ENCODE data around the gene OR4D6.

DNA sequence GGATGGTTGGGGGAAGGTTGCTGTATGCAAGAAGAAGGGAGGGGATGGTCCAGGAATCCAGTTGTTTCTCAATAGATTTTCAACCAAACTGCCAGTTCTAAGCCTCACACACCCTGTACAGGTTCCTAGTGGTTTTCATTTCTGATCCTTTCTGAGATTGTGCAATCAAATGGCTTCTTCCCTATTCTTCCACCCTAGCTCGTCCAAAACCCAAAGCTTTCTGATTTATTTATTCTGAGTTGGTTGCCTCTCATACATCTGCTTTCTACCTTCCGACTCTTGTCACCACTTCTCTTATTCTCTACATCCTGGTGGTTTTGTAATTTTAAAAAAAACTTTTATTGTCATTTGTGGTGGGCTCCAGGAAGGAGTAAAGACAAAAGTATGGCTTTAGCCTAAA is 43.1 kb upstream of the OR4D6 start:
- TF ChIP-seq, protein P1, sequence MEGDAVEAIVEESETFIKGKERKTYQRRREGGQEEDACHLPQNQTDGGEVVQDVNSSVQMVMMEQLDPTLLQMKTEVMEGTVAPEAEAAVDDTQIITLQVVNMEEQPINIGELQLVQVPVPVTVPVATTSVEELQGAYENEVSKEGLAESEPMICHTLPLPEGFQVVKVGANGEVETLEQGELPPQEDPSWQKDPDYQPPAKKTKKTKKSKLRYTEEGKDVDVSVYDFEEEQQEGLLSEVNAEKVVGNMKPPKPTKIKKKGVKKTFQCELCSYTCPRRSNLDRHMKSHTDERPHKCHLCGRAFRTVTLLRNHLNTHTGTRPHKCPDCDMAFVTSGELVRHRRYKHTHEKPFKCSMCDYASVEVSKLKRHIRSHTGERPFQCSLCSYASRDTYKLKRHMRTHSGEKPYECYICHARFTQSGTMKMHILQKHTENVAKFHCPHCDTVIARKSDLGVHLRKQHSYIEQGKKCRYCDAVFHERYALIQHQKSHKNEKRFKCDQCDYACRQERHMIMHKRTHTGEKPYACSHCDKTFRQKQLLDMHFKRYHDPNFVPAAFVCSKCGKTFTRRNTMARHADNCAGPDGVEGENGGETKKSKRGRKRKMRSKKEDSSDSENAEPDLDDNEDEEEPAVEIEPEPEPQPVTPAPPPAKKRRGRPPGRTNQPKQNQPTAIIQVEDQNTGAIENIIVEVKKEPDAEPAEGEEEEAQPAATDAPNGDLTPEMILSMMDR (IDR thresholded peaks at IDR 0.05): no peak
- no peak for TF ChIP-seq POLR2AphosphoS5 (IDR thresholded peaks at IDR 0.05)
